Activated effector memory CD4-positive, alpha-beta T cell treated with Interleukin-2 at 50 U/mL for 16 hours (primary cell): ENCODE measurements around the gene ANTKMT.
"Not testable (repeated sequence)": the region's sequence is repeated elsewhere in the genome, so short reads cannot be mapped to it uniquely, and the experiment has no call there.

Experiments used
- DNase-seq: peaks from one replicate; pipeline ENCODE4 v3.0.0-alpha.2; 2020

The ANTKMT gene

GRCh38 chr16:700684-701584 lies 20.0 kb upstream of the ANTKMT start:
- DNase-seq, result peak; percentile 40

- DNase-seq, result no peak
Measured at GRCh38 chr16:702341-702740, 18.6 kb upstream of the ANTKMT start.

- DNase-seq, result no peak
Measured at GRCh38 chr16:703406-703805, 17.5 kb upstream of the ANTKMT start.

GRCh38 chr16:704047-704446 lies 16.9 kb upstream of the ANTKMT start:
- DNase-seq, result no peak

- no peak for DNase-seq
Measured at GRCh38 chr16:704552-705380, 16.2 kb upstream of the ANTKMT start.

- DNase-seq, result no peak
Measured at GRCh38 chr16:705431-706188, 15.3 kb upstream of the ANTKMT start, which contains the start of gene FBXL16. TSS of gene FBXL16 (minus strand) at chr16:705801. CDS start at chr16:697405, 8,396 bp downstream.

- no peak for DNase-seq
Measured at GRCh38 chr16:706189-707061, 14.5 kb upstream of the ANTKMT start.

GRCh38 chr16:707062-707538 lies 13.8 kb upstream of the ANTKMT start:
- no peak for DNase-seq

- no peak for DNase-seq
Measured at GRCh38 chr16:708019-708418, 12.9 kb upstream of the ANTKMT start.

GRCh38 chr16:708959-709358 lies 12.0 kb upstream of the ANTKMT start:
- no peak for DNase-seq

- DNase-seq, result no peak
Measured at GRCh38 chr16:709566-710499, 11.1 kb upstream of the ANTKMT start.

- no peak for DNase-seq
Measured at GRCh38 chr16:710500-711075, 10.4 kb upstream of the ANTKMT start.

- no peak for DNase-seq
Measured at GRCh38 chr16:711084-711483, 9.9 kb upstream of the ANTKMT start.

GRCh38 chr16:711548-712320 lies 9.2 kb upstream of the ANTKMT start:
- DNase-seq, result peak; percentile 65

- not testable (repeated sequence) for DNase-seq
Measured at GRCh38 chr16:712740-713250, 8.2 kb upstream of the ANTKMT start.

GRCh38 chr16:714079-714478 lies 6.9 kb upstream of the ANTKMT start:
- DNase-seq, result no peak

- peak; percentile 81 for DNase-seq
Measured at GRCh38 chr16:714558-715476, 6.1 kb upstream of the ANTKMT start, which contains the start of gene METRN. TSS of gene METRN (plus strand) at chr16:715118. CDS start at chr16:715290, 172 bp downstream.
